HG03442 (cell line): Measurements from ENCODE around the gene TSPO.
"Not testable (repeated sequence)": the region's sequence is repeated elsewhere in the genome, so short reads cannot be mapped to it uniquely, and the experiment has no call there.

Source experiments
- ATAC-seq: cut with Tn5 transposase; IDR thresholded peaks from one replicate; pipeline ENCODE4 v1.9.1; 2021; ENCODE audit warnings: mild to moderate bottlenecking, moderate library complexity; ENCODE audit not compliant: unreplicated experiment

The TSPO gene

DNA sequence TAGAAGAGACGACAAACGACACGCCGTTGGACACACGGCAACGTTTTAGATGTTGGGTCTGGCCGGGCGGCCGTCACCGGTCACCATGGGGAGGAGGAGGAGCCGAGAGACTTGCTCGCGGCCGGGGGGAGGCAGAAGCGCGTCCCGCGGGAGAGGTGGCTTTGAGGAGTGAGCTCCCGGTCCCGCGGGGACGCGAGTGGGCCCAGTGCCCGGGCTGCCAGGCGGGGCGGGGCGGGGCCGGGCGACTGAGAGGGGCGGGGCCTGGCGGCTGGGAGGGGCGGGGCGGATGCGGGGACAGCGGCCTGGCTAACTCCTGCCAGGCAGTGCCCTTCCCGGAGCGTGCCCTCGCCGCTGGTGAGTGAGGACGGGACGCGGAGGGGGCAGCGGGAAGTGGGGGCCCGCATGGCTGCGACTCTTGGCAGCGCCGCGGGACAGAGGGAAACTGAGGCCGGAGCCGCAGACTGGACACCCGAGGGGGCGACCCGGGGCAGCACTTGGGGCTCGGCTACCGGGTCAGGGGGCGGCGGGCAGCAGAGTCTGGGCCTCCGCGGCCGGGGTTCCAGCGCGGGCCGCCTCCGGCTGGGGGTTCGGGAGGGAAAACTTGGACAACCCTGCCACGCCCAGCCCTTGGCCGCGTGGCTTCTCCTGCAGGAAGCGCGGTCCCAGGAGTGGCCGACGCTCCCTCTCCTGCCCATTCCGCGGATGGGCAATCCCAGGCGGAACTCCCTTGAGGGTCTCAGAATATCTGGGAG lies at the start of gene TSPO:
Gene TSPO (plus strand): TSS at position 309 of the 752 bp plus-strand sequence. CDS start 7,680 bp downstream, outside the sequence.
- ATAC-seq, result no peak

DNA sequence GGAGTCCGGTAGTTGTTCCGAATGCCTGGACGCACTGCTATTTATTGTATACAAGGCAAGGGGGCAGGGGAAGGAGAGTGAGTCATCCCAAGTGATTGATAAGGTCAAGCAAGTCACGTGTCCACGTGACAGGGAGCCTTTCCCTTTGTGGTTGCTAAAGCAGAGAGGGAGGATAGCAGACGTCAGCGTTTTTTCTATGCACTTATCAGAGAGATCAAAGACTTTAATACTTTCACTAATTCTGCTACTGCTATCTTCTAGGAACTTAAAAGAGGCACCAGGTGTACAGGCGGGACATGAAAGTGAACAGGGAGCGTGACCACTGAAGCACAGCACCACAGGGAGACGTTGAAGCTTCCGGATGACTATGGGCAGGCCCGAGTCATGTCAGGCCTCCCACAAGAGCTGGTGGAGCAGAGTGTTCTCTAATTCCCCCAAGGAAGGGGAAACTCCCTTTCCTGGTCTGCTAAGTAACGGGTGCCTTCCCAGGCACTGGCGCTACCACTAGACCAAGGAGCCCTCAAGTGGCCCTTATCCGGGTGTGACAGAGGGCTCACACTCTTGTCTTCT lies 47.2 kb upstream of the TSPO start:
- ATAC-seq, result not testable (repeated sequence)

DNA sequence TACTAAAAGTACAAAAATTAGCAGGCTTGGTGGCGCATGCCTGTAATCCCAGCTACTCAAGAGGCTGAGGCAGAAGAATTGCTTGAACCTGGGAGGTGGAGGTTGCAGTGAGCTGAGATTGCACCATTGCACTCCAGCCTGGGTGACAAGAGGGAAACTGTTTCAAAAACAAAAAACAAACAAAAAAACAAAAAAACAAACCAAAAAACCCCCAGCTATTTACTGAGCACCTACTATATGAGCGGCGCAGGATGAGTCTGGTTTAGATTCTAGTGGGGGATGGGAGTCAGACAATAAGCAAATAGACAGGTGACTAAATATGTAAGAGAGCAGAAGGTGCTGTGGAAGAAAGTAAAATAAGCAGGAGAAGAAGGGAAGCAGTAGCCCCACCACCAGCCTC lies 46.4 kb upstream of the TSPO start:
- not testable (repeated sequence) for ATAC-seq

DNA sequence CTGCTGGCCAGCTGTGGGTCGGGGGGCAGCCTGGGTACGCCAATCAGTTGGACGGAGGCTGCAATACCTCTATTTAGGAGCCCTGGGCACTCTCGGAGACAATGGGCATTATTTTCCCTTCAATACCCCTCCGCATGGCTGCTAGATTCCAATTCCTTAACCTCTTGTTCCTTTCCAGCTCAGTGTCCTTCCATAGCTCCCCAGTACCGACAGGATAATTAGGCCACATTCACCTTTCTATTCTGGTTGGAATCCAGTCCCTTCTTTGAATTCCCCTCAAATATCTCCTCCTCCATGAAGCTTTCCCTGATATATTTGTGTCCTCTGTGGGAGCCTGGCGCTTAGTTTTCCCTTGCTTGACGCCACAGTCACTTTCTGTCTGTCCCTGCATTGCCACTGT lies 45.1 kb upstream of the TSPO start:
- ATAC-seq, result no peak

DNA sequence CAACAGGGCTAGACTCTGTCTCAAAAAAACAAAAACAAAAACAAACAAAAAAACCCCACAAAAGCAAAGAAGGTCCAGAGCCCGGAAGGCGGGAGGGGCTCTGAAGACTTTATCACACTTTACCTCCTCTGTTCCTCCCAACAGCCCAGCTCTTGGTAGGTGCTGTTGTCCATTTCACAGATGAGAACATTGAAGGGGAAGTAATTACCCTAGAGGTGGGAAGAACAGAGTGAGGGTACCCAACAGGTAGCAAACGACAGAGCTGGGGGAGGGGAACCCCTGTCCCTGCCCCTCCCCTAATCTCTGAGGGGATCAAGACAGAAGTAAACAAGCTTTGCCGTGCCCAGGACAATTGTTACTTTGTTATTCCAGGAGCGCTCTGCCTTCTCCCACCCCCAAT lies 41.8 kb upstream of the TSPO start:
- no peak for ATAC-seq

DNA sequence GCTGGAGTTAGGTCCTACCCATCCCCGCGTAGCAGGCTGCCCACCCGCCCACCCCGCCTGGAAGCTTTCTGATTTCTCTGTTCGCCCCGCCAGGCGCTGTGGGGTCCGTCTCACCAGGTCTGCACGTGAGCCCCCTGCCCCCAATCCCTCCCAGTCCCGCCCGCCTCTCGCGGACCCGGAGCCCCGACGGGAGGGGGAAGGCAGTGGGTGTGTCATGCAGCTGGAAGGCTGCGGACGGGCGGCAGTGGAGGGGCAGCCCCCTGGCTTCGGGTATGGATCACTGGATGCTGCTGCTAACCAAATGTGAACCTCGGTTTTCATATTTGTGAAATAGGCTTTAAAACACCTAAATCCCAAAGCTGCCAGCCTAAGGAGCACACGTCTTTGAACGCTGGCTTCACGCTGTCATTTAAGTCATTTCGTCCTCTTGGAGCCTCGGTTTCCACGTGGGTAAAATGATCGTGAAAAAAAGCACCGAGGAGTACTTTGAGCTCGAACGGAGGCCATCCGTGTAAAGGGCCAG lies 41.4 kb upstream of the TSPO start:
- no peak for ATAC-seq

DNA sequence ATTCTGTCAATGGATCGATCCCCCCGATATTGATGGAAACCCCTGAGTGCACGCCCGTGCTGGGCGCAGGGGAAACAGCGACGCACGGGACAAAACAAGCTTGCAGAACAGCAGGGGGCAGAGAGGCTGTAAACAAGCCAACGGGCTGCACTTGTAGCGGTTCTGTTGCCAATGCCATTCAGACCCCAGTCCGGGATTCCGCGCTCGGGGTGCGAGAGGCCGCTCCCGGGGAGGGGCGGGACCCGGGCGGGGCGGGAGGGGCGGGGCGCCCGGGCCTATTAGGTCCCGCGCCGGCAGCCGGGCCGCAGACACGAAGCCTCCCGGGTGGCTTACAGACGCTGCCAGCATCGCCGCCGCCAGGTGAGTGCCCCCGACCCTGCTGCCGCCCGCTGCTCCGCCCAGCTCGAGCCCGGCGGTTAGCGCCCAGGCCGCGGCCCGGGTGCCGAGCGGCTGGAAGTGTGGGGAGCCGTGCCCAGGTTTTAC lies 40.9 kb upstream of the TSPO start, which contains the start of gene BIK:
Gene BIK (plus strand): TSS at position 307 of the 483 bp plus-strand sequence. CDS start 13,273 bp downstream, outside the sequence.
- no peak for ATAC-seq

DNA sequence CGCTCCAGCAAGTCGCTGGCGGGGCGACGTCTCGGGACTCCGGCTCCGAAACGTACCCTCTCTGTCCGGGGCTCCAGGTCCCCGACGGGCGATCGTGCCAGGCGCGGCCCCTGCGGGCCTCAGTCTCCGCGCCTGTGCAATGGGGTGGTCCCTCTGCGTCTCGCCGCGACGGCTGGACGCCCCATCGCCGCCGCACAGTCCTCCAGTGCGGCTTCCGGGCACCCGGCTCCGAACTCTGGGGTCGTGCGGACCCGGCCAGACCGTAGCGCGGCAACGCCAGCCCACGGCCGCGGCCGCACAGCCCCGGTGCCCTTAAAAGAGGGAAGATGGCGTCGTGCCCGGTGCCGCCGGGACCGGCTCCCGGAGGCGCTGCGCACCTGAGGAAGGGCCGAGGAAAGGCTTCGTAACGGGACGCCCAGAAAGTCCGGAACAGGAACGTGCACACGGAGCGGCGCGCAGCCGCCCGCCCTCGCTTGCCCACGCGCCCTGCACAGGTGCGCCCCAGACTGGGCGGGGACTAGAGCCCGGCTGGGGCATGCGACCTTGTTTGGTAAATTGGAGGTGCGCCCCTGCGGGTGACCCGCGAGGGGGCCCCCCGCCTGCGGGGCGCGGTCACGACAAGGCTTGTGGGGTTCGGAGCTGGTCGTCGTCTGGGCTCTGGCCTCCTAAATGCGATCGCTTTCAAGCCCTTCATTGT lies 40.3 kb upstream of the TSPO start:
- ATAC-seq, result no peak

DNA sequence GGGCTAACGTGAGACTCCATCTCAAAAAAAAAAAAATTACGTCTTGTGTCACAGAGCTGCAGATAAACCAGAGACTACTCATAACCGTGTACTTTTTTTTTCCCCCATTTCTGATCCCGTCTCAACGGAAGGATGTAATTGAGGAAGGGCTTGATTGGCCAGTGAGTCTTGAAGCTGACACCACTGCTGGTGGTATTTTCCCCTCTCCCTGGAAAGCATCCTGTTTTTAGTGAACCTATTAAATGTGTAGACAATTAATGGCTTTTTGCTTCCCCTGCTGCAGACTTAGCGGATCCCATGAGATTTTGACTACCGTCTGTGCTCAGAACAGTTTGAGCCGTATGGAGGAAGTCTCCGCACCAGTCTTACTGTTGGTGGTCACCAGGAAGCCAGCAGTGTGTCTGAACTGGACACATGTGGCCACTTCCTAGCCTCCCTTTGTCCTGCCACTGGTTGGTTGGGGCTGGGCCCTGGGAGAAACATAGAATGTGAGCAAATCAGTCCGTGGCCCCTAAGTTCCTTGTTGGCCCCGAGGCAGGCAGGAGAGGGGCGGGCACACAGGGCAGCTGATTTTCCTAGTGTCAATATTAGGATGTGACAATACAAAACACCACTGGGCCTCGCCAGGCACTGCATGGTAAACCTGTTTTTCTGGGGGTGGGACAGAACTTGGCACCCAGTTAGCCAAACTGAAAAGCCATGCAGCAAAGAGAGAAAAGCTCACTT lies 37.7 kb upstream of the TSPO start:
- ATAC-seq, result no peak

DNA sequence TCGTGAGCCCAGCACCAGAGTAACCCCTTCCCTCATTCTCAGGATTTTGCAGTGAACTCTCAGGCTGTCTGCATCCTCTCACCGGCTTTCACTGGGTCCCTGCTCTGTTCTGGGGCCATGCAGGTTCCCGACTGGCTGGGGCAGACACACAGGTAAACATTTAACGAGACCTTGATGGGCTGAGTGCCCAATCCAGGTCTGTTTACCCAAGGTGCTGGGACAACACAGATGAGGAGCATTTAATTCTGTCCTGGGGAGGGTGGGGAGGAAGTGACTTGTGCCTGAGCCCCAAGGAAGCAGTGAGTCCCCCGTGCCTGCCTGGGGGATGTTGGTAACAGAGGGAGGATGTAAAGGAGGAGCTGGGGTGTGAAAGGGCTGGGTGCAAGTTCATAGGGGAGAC lies 36.4 kb upstream of the TSPO start:
- no peak for ATAC-seq

DNA sequence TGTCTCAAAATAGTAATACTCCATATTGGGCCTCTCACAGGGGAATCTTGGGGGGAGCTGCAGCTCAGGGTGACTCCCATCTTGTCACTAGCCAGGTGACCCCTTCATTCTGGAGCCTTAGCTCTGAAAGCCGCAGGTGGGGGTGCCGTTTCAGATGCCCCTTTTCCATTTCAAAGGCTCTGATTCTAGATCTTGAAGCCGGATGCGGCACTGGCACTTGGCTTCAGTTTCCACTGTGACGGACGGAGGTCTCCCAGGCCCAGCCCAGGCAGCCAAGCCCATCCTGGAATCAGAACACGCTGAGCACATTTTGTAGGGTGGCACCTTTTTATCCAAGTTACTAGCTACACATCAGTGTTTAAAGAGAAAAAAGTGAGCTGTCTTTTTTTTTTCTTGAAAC lies 34.4 kb upstream of the TSPO start:
- ATAC-seq, result no peak

DNA sequence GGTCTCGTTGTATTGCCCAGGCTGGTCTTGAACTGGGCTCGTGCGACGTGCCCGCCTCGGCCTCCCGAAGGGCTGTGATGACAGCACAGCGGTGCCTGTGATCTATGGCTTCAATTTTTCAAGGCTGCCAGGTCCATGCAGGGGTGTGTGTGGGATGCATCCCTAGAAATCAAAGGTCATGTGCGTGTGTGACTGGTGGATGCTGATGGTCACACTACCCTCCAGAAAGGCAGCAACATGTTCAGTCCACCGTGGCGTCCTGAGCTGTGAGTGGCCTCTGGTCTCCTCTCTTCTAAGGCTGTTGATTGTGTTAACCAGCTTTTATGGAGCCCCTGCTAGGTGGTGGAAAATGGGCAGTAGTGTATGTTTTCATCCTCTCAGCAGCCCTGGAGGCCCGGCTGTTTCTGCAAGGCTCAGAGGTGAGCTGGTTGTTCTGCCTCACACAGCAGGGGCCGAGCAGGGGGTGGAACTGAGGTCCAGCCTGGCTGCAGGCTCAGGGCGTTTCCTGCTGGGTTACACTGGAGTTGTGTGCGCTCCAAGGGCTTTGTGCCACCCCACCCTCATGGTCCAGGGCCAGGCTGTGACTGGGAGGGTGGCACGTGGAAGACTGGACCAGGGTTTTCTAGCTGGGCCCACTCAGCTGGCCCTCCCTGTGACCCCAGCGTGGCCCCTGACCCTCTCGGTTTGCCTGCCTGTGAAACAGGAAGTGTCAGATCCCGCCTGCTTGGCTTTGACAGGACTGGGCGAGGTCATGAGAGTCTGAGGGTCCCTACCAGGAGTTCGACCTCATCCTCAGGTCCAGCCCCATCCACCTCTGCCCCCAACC lies 33.1 kb upstream of the TSPO start:
- no peak for ATAC-seq

DNA sequence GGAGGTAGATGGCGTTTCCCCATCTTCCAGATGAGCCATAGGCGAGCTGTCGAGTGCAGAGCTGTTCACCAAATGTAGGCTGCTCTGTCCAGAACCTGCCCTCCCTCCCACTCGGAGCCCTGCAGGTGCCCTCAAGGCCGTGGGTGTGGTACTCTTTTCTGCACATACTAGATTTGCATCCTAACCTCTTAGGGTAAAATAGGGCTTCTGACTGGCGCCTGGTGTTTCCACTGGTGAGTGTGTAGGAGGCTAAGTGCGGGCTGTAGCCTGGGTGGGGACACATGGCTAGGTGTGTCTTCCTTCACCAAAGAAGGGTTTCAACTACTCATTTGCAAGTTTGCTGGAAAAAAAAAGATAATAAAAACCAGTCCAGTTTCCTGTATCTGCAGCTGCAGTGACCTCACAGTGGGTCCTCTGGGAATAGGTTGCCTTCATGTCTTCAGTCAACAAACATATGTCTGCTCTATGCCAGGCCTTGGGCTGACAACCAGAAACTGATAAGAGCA lies 32.4 kb upstream of the TSPO start:
- ATAC-seq, result no peak

DNA sequence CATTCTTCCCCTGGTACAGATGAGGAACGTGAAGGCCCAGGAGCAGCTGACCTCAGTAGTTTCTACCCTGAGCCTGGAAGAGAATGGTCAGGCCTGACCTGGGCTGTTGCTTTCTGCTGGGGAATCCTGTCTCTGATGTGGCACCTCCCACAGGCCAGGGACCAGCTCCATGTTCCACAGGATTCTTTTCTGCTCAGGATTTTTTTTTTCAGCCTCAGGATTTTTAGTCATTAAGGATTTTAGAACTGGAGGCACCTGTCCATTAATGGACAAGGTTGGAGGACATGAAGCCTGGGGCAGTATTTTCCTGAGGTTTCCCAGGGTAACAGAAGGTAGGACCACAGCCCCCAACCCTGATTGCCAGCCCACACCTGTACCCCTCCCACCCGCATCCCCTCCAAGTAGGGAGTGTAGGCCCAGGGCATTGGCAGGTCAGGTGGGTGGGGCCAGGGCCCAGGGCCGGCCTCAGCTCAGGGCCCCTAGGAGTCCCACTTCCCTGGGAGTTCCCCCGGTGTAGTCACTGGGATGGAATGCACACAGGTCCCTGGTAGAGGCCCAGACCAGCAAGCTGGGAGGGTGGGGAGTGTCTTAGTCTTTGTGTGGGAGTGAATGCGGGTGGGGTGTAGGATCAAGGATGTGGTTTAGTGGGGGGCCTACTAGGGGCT lies 24.7 kb upstream of the TSPO start:
- no peak for ATAC-seq

DNA sequence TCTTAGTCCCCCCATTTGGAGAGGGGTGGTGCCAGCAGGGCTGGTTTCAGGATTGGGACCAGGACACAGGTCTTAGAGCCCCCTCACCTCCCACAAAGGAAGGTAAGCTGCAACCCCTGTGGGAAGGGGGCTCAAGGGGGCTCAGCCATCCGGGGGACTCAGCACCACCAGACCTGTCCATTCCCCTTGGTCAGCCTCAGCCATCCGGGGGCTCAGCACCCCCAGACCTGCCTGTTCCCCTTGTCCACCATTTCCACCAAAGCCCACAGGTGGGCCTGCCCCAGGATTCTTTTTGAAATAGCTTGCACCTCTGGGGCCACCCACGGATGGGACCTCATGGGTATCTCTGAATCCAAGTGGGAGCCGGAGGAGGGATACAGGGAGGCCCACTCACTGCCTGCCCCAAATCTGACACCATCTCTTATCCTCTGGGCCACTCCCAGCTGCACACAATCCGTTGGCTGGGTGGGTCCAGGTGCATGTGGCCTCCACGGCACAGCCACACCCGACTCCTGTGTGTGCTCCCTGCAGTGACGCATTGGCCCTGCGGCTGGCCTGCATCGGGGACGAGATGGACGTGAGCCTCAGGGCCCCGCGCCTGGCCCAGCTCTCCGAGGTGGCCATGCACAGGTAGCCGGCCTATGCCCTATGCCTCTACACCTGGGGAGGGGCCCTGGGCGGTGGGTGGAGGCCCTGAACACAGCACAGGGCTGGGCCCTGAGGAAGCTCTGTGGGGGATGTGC lies 24.0 kb upstream of the TSPO start:
- no peak for ATAC-seq

DNA sequence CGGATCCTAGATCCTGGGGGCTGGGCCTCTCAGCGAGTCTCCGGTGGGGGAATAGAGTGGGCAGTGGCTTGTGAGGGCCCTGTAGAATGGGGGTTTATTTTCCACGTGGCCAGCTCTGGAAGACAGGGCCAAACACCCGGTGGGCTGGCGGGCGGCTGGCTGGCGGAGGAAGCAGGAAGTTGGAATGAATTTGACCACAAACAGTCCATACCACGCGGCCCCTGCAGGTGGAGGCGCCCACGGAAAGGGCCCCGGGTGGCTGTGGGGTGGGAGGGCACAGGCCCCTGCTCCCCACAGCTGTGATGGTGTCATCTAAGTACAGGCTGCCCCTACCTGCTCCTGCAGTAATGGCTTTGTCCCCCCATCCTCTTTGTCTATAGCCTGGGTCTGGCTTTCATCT lies 23.2 kb upstream of the TSPO start:
- no peak for ATAC-seq

DNA sequence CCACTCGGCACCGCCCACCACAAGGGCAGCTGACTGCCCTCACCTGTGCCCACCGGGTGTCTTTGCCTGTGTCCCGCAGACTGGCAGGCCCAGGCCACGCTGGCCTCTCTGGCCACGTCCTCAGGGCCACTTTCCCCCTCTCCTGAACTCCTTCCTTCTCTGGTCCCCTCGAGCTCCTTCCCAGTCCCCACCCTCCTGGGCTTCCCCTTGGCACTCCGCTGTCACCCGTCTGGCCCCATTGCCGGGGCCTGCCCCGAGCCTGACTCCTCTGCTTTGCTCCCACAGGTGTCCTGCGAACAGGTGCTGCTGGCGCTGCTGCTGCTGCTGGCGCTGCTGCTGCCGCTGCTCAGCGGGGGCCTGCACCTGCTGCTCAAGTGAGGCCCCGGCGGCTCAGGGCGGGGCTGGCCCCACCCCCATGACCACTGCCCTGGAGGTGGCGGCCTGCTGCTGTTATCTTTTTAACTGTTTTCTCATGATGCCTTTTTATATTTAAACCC lies 22.4 kb upstream of the TSPO start:
- no peak for ATAC-seq
